Stimulated activated naive CD8-positive, alpha-beta T cell treated with anti-CD3 and anti-CD28 coated beads, Interleukin-15, amount 100 ng/mL, for 72 hours (primary cell): ENCODE measurements around the gene COL5A1.

Experiments used
- ATAC-seq: fragments of 150-1000 bp; cut with Tn5 transposase; 2 replicates; pipeline ENCODE4 v1.10.0; 2021; ENCODE audit warnings: mild to moderate bottlenecking, moderate library complexity
- DNase-seq, 2 donors: peaks; one replicate each; pipeline ENCODE4 v3.0.0; 2021 to 2022
- H3K27ac Mint-ChIP-seq, 2 donors: one replicate each; pipeline ENCODE4 v1.8.0; 2022; ENCODE audit warnings: mild to moderate bottlenecking in 2 of 2, mixed read lengths in 2 of 2, moderate library complexity in 2 of 2
- H3K27me3 Mint-ChIP-seq: one replicate; pipeline ENCODE4 v1.8.0; 2022; ENCODE audit warnings: mixed read lengths
- H3K4me1 Mint-ChIP-seq: one replicate; pipeline ENCODE4 v1.8.0; 2022; ENCODE audit warnings: mild to moderate bottlenecking, mixed read lengths
- H3K4me3 Mint-ChIP-seq, 2 donors: one replicate each; pipeline ENCODE4 v1.8.0; 2022; ENCODE audit warnings: mild to moderate bottlenecking in 2 of 2, mixed read lengths in 2 of 2, moderate library complexity in 1 of 2
- H3K9me3 Mint-ChIP-seq, 2 donors: one replicate each; pipeline ENCODE4 v1.8.0; 2022; ENCODE audit warnings: mixed read lengths in 2 of 2

COL5A1 gene

DNA sequence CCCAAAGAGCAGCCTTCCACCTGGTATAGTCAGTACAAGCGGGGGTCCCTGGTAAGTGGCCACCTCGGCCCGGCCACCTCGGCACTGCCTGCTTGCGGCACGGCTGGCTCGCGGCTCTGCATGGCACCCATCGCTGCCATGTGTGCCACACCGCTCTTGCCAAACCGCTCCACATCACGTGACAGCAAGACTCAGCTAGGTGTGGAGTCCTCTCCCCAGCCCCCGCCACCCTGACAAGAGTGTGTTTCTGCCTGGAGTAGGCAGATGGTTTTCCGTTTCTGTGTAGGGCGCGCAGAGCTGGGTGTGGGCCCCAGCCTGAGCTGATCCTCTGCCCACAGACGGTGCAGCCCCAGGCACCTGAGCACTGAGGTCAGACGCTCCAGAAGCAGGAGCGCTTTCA is 188.5 kb downstream of the COL5A1 start:
- Mint-ChIP-seq H3K27me3 (no peaks in the 10 kb centered on the region), H3K4me3 (no peak overlapping the region), H3K4me1 (no peaks in the 10 kb centered on the region), H3K9me3 (no peaks in the 10 kb centered on the region), H3K27ac (no peak overlapping the region)
- ATAC-seq (no peak), DNase-seq (no peak)

DNA sequence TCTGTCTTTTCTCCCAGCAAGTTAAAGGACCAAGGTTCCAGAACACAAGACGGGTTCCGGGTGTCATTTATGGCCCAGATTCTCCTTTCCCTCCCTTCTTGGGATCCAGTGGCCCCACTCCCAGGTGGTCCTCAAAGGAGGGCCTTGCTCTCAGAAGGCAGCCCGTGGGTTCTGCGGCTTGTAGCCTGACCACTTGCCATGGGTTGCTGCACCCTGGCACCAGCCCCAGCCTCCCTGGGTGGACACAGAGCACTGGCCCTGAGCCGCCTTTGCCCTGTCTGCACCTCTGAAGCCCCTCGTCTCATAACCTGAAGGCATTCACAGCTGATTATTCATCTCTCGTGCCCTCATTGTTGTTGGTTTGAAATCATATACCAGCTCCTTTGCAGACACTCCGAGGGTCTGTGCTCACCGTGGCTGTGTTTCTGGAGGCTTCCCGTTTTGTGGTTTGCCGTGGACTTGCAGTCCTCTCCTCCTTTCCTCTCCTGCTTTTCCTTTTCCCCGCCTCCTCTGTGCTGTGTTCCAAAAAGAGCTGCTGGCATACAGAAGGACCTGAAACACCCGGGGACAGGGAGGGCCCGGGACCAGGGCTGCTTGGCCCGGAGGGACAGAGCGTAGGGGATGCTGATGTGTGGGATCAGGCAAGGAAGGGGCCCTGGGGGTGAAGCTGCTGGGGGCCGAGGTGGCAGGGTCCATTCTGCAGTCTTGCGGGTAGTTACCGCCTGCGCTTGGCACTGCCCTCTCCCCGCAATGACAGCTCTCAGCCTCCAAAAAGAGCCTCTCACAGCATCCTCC is 189.5 kb downstream of the COL5A1 start:
- DNase-seq (no peak), ATAC-seq (no peak)
- Mint-ChIP-seq H3K4me3 (no peak overlapping the region), H3K27ac (no peak overlapping the region), H3K27me3 (no peaks in the 10 kb centered on the region), H3K4me1 (no peaks in the 10 kb centered on the region), H3K9me3 (no peaks in the 10 kb centered on the region)

DNA sequence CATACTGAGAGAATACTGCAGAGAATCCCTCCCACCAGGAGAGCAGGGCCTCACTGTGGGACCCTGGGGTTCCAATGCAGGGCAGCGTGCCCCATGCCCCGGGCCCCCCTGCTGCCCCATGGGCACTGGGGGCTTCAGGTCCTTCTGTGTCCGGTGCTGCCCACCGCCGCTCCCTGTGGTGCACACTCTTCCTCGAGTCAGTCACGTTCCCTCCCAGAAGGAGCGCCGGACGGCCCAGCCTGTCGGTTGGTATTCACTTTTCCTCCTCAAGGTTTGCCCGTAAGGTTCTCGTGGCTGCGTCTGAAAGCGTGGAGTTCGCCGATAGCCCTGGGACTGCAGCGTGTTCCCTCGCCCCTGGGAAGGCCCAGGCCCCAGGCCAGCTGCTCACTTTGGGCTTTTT is 190.9 kb downstream of the COL5A1 start:
- H3K27ac Mint-ChIP-seq, result no peak overlapping the region
- DNase-seq (no peak), ATAC-seq (no peak)
- no peaks in the 10 kb centered on the region for H3K27me3 Mint-ChIP-seq
- no peaks in the 10 kb centered on the region for H3K9me3 Mint-ChIP-seq
- no peak overlapping the region for H3K4me3 Mint-ChIP-seq
- H3K4me1 Mint-ChIP-seq, result no peaks in the 10 kb centered on the region

DNA sequence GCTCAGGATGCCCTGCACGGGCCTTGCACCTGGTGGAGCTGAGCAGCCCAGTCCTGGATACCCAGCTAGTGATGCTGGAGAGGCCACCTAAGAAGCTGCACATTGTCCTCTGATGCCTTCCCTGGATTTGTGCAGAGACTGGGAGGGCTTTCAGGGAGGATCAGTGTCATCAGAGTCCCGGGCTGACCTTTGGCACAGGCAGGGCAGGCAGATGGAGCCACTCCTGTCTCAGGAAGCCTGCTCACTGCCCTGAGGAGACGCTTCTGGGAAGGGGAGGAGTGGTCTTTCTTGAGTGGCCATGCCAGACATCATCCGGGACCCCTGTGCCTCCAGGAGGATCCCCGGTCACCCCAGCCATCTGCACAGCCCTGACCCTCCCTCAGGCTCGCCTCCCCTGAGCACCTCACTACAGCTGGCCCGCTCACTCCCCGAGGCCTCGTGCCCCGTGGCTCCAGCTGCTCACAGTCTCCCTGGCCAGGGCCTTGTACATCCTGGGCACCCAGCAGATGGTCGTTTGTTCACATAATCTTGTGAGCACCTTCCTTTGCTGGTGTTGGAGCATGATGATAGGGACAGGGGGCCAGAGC is 191.8 kb downstream of the COL5A1 start:
- H3K4me1 Mint-ChIP-seq, result no peaks in the 10 kb centered on the region
- DNase-seq (no peak), ATAC-seq (no peak)
- no peak overlapping the region for H3K4me3 Mint-ChIP-seq
- no peaks in the 10 kb centered on the region for H3K9me3 Mint-ChIP-seq
- H3K27ac Mint-ChIP-seq, result no peak overlapping the region
- no peaks in the 10 kb centered on the region for H3K27me3 Mint-ChIP-seq

DNA sequence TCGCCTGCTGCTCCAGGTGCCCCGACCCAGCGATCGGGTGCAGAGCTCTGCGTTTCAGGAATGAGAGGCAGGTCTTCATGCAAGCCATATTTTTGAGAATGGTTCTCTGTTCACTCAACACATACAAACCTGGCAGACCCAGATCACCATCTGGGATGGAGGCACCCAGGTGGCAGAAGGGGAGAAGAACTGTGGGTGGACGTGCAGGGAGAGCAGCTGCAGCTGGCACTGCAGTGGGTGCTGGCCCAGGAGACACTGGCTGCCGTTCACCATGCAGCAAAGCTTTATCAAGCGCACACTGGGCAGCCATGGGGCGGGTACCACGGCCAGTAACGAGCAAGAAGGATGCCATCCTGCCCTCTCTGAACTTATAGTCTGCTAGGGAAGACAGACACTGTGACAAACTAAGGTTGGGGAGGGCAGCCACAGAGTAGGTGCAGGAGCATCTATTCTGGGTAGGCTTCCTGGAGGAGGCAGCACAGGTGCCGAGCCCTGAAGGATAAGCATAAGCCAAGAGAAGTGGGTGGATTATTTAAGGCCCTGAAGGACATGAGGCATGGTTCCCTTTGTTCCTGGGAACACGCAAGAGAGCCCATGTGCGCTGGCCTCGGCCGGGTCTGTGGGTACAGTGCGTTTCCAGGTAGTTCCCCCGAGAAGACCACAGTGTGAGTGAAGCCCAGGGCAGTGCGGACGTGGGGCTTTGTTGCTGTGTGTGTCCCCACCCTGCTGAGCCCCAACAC is 192.8 kb downstream of the COL5A1 start:
- ATAC-seq (no peak), DNase-seq (no peak)
- H3K4me1 Mint-ChIP-seq, result no peaks in the 10 kb centered on the region
- no peaks in the 10 kb centered on the region for H3K27me3 Mint-ChIP-seq
- H3K9me3 Mint-ChIP-seq, result no peaks in the 10 kb centered on the region
- H3K27ac Mint-ChIP-seq, result no peak overlapping the region
- no peak overlapping the region for H3K4me3 Mint-ChIP-seq

DNA sequence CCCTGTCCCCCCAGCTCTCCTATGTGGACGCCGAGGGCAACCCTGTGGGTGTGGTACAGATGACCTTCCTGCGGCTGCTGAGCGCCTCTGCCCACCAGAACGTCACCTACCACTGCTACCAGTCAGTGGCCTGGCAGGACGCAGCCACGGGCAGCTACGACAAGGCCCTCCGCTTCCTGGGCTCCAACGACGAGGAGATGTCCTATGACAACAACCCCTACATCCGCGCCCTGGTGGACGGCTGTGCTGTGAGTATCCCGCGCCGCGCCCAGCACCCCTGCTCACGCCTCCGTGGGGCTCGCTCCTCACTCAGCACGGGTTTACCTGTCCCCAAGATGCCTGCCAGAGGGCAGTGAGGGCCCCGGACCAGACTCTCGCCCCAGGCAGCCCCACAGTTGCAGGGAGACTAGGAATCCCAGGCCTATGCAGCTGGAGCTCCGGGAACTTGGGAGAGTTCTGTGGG is 193.4 kb downstream of the COL5A1 start:
- DNase-seq (no peak), ATAC-seq (no peak)
- H3K4me1 Mint-ChIP-seq, result no peaks in the 10 kb centered on the region
- no peaks in the 10 kb centered on the region for H3K27me3 Mint-ChIP-seq
- H3K9me3 Mint-ChIP-seq, result no peaks in the 10 kb centered on the region
- H3K27ac Mint-ChIP-seq, result no peak overlapping the region
- no peak overlapping the region for H3K4me3 Mint-ChIP-seq

DNA sequence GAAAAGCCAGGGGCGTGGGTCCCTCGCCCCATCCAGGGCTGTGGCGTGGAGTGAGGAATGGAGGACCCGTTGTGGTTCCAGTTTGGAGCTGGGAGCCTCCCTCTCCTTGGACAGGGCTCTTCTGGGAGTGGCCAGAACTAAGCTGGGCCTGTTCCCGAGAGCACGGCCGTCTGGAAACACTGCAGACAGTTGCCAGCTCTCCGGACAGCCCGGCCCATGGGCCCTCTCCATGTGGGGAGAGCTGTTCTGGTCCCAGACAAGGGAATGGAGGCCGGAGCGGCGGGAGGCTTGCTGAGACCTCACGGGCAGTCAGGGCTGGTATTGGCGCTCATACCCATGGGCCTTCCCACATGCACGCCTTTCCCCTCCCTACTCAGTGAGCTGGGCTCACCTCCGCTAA is 193.8 kb downstream of the COL5A1 start:
- no peak overlapping the region for H3K4me3 Mint-ChIP-seq
- no peak overlapping the region for H3K27ac Mint-ChIP-seq

DNA sequence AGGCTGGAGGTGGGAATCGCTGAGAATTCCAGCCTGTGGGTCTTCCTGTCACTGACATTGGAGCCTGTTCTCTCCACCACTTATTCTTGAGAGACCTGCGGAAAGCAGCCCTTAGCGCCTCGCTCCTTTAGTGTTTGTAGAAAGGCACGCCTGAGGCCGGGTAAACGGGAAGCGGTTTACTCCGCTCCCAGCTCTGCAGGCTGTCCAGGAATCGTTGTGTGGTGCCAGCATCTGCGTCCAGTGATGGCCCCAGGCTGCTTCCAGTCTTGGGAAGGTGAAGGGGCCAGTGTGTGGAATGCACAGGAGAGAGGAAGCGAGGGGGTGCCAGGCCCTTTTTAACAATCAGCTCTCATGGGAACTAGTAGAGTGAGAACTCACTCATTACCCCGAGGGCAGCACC is 194.4 kb downstream of the COL5A1 start:
- Mint-ChIP-seq H3K4me1 (no peaks in the 10 kb centered on the region), H3K4me3 (no peak overlapping the region), H3K27me3 (no peaks in the 10 kb centered on the region), H3K9me3 (no peaks in the 10 kb centered on the region), H3K27ac (no peak overlapping the region)
- DNase-seq (no peak), ATAC-seq (no peak)

More for the DNA sequence above, 193.8 kb downstream of the COL5A1 start:
- DNase-seq (no peak), ATAC-seq (no peak)
- no peaks in the 10 kb centered on the region for H3K4me1 Mint-ChIP-seq
- no peaks in the 10 kb centered on the region for H3K9me3 Mint-ChIP-seq
- H3K27me3 Mint-ChIP-seq, result no peaks in the 10 kb centered on the region

DNA sequence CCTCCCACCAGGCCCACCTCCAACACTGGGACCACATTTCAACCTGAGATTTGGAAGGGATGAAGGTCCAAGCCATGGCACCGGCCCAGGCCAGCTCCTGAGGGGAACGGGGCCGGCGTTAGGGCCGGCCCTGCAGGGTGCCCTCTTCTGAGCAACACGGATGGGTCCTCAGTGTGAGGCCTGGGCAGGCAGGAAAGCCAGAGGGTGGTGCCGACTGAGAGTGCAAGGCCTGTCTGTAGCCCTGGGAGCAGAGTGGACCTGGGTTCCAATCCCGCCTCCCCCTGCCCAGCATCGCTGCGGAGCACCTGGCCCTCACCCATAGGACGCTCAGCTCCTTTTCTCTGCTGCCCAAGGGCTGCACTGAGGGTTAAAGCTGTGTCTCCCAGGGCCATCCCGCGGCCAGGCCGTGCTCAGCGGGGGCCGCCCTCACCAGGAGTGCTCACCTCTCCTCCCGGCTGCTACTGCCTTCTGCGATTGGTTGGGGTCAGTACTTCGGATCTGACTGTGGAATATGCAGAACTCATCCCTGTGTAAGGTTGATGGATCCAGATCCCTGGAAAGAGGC is 194.9 kb downstream of the COL5A1 start:
- Mint-ChIP-seq H3K27me3 (no peaks in the 10 kb centered on the region), H3K9me3 (no peaks in the 10 kb centered on the region), H3K4me3 (no peak overlapping the region), H3K4me1 (no peaks in the 10 kb centered on the region), H3K27ac (no peak overlapping the region)
- no peak for DNase-seq
- ATAC-seq, result no peak

DNA sequence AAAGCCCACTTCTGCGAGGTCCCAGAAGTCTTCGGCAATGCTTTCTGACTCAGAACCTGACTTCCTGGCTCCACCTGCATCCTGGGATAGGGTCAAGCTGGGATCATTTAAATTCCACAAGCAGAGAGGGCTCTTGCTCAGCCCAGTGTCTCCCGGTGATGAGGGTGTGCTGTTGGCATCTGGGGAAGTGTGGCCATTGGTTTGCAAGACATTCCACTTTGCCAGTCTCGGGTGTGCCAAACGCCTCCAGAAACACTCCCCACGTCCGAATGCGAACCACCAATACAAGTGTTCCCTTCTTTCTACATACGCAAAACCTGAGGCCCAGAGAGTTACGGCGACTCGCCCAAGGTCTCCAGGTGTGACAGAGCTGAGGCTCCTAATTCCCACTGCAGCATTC is 195.9 kb downstream of the COL5A1 start:
- DNase-seq, result no peak

DNA sequence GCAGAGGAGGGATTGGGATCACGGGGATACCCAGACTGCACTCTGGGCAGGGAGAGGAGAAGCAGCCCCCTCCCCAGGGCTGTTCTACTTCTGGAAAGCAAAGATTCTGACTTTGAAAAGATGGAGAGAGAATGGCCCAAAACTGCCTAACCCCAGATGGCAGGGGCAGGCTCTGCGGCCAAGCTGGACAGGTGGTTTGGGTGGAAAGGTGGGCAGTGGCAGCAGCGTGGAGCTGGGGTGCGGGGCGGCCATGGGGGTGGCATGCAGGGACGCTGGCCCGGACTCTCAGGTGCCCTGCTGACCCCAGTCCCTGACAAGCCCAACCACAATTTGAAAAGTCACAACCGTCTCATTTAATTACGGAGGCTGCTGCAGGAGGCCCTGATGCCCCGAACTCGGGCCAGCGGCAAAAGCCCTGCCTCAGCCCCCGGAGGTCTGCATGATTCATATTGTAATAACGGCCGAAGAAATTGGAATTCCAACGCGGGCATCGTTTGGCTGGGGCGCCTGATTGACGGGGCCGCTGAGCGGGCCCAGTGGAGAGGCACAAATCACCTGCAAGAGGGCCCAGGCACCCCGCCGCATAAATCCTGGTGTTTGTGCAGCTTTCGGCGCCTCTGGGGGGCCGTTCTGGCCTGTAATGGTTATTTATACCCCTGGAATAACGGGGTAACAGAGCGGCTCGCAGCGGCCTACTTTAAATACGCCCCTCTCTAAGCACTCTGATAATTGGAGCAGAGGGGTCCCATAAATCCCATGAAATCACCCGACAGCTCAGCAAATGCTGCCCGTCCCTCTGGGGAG is 197.2 kb downstream of the COL5A1 start:
- Mint-ChIP-seq H3K4me3 (no peak overlapping the region), H3K27ac (no peak overlapping the region), H3K9me3 (no peaks in the 10 kb centered on the region), H3K4me1 (no peaks in the 10 kb centered on the region), H3K27me3 (no peaks in the 10 kb centered on the region)
- no peak for DNase-seq
- no peak for ATAC-seq

More for the DNA sequence above, 195.9 kb downstream of the COL5A1 start:
- no peak for ATAC-seq
- Mint-ChIP-seq H3K27me3 (no peaks in the 10 kb centered on the region), H3K4me1 (no peaks in the 10 kb centered on the region), H3K27ac (no peak overlapping the region), H3K9me3 (no peaks in the 10 kb centered on the region), H3K4me3 (no peak overlapping the region)

DNA sequence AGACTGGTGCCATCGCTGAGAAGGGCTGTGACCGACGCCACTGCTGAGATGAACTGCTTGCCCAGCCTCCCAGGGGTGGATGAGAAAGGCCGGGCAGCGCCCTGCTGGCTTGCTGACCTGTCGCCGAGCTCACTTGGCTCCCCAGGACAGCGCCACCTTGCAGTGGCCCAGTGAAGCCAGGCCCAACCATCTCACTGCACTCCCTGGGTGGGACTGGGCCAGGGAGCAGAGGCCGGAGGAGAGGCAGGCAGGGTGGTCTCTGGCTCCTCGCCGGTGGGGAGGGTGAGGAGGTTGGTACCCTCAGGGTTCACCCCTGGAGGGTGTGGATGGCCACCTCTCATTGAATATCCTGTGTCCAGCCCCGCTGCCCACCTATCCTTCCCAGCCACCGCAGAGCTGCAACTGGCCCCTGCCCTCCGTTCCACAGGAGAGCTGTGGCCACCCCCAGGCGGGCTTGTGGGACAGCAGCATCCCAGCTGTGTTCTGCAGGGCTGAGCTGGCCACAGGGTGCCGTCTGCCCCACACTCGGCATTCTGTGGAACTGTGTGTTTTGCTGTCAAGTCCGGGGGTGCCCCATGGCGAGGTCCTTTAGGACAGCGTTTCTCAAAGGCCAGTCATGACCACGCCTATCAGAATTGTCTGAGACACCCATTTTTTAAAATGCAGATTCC is 198.0 kb downstream of the COL5A1 start:
- no peaks in the 10 kb centered on the region for H3K4me1 Mint-ChIP-seq
- peak; percentile 34 for ATAC-seq

DNA sequence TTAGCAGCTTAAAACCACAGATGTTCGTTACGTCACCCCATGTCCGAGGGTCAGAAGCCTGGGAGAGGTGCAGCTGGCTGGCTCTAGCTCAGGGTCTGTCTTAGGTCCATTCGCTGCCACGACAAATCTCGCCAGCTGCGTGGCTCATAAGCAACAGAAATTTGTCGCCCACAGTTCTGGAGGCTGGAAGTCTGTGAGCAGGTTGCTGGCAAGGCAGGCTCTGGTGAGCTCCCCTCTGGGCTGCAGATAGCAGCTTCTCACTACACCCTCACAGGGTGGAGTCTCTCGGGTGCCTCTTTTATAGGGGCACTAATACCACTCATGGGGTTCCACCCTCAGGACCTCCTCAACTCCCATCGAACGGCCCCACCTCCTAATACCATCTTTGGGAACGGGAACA is 198.9 kb downstream of the COL5A1 start:
- Mint-ChIP-seq H3K27me3 (no peaks in the 10 kb centered on the region), H3K27ac (no peak overlapping the region), H3K4me1 (no peaks in the 10 kb centered on the region), H3K4me3 (no peak overlapping the region), H3K9me3 (no peaks in the 10 kb centered on the region)
- DNase-seq (no peak), ATAC-seq (no peak)

More for the DNA sequence above, 198.0 kb downstream of the COL5A1 start:
- Mint-ChIP-seq H3K27ac (no peak overlapping the region), H3K27me3 (no peaks in the 10 kb centered on the region), H3K9me3 (no peaks in the 10 kb centered on the region), H3K4me3 (no peak overlapping the region)
- DNase-seq, result no peak

DNA sequence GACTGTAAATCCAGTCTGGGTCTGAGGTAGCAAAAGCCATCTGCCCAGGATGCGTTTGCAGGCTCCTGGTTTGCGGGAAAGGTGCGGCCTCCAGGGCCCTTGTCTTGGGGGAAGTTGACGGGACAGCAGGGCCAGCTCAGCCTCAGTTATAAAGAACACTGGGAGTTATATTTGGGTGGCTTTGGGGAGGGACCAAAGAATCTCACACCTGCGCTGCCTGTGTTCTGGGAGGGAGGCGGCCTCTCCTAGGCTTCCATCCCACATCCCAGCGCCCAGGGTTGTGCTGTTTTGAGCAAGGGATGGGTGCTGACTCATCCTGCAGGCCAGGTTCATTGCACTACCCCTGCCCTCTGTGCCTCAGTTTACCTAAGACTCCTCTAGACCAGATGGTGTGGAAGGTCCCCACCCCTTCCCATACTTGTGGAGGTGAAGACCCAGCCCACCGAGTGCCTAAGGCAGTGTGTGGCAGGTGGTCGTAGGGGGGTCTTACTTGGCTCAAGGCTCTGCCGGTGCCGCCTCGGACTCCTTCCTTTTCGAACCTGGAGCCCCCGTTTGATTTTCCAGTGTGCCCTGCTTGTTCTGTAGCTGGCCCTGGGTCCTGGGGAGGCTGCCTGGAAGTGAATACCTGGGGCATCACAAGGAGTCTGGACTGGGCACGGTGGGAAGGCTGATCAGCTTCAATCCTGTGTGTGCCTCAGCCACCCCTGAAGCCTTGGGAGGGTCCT is 199.7 kb downstream of the COL5A1 start:
- Mint-ChIP-seq H3K4me3 (no peak overlapping the region), H3K9me3 (no peaks in the 10 kb centered on the region)

More for the DNA sequence above, 199.7 kb downstream of the COL5A1 start:
- no peak for ATAC-seq
- H3K4me1 Mint-ChIP-seq, result no peaks in the 10 kb centered on the region
- no peak for DNase-seq
- H3K27ac Mint-ChIP-seq, result peak overlapping the region in 1 of 2 donors; percentile 76
- H3K27me3 Mint-ChIP-seq, result no peaks in the 10 kb centered on the region
